NT2/D1 (cell line): ENCODE data around the gene SPAG9.

ENCODE experiments used
- SUZ12 ChIP-seq: IDR thresholded peaks from 2 replicates; pipeline ENCODE4 v1.6.1; 2011; ENCODE audit not compliant: insufficient read length, insufficient read depth; ENCODE audit errors: extremely low read depth
- ZNF274 ChIP-seq: IDR thresholded peaks from 2 replicates; pipeline ENCODE4 v1.6.1; 2011; ENCODE audit warnings: mild to moderate bottlenecking, low read depth, low read length

DNA sequence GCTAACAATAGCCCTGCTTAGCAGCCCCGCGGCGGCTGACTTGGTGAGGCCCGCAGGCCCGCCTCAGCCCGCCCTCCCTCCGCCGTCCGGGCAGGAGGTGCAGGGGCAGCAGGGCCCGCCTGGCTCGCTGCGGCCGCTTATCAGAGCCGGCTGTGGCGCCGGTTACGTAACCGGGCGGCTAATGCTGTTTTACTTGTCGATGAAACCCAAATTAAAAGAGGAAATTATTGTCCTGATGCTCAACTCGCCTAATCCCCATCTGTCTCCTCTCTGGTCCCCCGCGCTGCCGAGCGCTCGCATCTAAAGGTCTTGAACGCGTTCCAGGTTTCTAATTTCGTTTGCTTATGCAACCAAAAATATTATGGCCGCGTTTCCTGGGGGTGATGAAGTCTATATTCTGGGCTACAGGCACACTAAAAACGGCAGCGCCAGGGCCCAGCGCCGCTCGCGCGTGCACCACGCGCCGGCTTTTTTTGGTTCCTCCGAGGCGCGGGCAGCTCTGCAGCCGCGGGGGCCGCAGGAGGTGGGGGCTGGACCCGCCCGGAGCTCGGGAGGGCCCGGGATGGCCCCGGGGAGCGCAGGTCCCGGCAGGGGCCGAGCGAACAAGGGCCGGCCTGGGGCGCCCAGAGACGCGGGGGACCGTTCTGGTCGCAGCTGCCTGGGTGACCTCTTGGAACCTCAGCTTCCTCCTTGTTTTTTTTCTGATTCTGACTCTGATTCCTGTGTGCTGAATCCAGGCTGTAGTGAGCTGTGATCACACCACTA is 189.3 kb downstream of the SPAG9 start:
- TF ChIP-seq ZNF274 (no peak), SUZ12 (no peak)
